NCI-H2107 treated with DMSO at 0.1 percent for 48 hours (cell line): ENCODE results near the gene RBM20.
"Not testable (repeated sequence)": the region's sequence is repeated elsewhere in the genome, so short reads cannot be mapped to it uniquely, and the experiment has no call there.

ENCODE experiments used
- DNase-seq: peaks from one replicate; lab custom pipeline; 2025; ENCODE audit not compliant: unreplicated experiment; lab: John Stamatoyannopoulos, UW

Gene RBM20

DNA sequence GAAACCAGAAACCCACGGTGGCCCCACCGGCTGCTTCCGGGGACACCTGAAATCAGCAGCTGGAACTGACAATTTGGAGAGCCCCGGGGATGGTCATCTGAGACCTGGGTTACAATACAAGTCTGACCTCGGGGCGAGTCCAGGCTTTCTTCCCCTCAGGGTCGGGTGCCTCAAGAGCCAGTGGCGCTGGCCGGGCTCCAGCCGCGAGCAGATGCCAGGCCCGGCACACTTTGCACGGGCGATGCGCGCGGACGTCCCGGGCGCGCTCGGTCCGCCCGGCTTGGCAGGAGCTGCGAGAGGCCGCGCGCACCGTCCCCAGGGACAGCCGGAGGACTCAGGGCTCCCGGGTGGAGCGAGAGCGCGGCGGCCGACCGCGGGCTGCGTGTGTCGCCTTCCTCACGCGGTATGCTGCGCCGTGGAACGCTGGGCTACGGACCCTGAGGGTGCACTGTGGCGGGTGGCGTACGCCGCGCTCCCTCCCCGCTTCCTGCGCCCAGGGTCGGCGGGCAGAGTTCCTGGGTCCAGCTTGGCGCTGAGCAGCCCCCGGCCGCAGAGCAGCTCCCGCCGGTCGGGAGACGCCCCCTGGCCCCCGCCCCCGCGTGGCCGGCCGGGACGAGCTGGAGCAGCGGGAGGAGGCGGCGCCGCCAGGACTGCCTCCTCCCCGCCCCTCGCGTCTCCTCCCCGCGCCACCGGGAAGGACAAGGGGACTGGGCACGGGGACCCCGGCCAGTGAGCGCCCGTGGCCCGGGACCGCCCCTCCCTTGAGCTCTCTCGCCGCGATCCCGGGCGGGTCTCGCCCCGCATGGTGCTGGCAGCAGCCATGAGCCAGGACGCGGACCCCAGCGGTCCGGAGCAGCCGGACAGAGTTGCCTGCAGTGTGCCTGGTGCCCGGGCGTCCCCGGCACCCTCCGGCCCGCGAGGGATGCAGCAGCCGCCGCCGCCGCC, at the start of gene RBM20:
Gene RBM20 (plus strand): TSS at position 684 of the 945 bp plus-strand sequence. CDS start 119 bp downstream, at position 803.
- DNase-seq = no peak

DNA sequence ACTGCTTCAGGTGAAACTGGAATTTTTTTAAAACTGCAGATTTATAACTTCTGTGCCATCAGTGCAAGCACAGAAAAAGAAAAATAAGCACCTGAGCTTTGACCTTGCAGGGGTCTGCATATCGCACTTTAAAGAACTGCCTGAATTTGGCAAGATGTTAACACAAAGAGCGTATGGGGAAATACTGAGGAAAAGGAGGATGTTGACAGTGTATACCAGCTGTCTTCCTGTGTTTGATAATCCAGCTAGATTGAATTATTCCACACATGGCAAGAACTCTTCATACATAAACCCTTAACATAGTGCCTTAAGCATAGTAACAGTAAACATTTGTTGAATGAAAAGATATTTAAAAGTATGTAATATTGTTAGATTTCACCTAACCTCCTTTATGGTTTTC, 46.7 kb upstream of the RBM20 start:
- no peak for DNase-seq

DNA sequence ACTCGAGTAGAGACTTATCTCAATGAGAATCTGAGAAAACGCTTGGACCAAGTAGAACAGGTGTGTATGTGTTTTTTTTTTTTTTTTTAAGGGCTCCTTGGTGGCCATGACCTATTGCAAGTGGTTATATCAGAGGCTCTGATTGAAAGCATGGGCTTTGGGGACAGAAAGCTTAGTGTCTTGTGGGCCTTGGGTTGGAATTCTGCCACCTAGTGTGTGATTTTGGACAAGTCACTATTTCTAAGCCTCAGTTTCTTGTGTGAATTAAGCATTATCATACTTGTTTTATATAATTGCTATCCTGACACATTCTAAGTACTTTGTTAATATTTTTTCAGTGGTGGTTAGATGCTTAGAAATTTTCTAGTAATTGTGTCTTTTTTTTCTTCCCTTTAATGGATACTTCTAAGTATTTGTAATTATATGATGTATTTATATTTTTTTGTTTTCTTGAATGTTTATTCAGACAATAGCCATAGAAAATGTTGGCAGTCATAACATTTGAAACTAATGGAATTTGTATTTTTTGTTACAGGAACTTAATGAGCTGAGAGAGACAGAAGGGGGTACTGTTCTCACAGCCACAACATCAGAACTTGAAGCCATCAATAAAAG, 43.5 kb upstream of the RBM20 start:
- DNase-seq = no peak

DNA sequence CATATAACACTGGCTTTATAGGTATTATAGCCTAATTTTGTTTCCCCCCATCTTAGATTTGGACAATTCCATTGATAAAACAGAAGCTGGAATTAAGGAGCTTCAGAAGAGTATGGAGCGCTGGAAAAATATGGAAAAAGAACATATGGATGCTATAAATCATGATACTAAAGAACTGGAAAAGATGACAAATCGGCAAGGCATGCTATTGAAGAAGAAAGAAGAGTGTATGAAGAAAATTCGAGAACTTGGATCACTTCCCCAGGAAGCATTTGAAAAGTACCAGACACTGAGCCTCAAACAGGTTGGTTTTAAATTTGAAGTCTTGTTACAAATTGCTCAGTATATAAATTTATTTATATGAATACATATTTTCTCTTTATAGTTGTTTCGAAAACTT, 42.6 kb upstream of the RBM20 start:
- no peak for DNase-seq

DNA sequence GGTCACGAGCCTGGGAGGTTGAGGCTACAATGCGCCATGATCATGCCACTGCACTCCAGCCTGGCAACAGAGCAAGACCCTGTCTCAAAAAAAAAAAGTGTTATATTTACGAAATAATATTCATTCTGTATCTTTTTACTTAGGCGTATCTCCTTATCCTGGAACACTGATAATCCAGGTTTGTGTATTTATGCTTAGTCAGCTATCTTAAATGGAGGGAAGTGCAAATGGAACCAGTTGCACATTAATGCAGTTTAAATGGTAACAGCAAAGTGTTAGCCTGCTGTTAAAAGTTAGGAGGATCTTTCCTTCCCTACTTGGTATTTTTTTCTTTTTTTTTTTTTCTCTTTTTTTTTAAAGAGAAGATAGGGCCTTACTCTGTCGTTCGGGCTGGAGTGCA, 36.0 kb upstream of the RBM20 start:
- no peak for DNase-seq

DNA sequence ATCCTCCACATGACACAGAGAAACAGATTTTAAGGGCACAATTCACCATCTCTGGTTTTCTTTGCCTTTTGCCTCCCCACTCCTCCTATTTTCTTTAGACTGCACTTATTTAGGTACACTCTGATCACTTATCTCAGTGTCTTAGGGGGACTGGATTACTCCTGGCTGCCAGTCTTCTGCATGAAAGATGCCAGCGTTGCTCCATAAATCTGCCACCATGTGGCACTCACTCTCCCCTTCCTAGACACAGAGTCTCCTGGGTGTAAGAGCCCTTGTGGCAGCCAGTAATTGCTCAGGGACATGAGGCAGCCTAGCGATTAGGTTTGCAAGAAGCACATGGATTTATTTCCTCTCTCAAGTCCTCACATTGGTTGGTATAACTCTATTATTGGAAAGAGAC, 34.5 kb upstream of the RBM20 start:
- peak; percentile 37 for DNase-seq

DNA sequence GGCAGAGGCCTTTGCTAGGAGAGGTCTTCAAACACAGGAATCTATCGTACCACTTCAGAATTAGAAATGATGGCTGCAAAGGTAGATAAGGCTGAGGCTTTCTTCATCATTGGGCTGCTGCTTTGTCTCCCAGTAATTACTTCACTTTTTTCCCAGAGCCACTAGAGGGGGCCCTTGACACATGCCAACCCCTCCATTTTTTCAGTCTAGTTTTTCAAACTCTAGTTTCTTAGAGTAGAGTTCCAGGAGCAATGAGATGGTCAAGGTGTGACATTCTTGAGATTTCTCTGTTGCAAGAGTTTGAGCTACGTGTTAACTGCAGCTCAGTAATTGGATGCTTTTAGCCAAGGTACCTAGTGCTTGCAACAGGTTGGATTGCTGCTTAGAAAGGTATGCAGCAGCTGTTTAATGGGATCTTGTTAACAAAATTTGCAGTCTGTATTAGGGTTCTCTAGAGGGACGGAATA, 33.8 kb upstream of the RBM20 start:
- DNase-seq = peak; percentile 62

DNA sequence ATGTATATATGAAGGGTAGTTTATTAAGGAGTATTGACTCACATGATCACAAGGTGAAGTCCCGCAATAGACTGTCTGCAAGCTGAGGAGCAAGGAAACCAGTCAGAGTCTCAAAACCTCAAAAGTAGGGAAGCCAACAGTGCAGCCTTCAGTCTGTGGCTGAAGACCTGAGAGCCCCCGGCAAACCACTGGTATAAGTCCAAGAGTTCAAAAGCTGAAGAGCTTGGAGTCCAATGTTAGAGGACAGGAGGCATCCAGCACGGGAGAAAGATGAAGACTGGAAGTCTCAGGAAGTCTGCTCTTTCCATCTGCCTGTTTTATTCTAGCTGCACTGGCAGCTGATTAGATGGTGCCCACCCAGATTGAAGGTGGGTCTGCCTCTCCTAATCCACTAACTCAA, 33.4 kb upstream of the RBM20 start:
- DNase-seq = not testable (repeated sequence)

DNA sequence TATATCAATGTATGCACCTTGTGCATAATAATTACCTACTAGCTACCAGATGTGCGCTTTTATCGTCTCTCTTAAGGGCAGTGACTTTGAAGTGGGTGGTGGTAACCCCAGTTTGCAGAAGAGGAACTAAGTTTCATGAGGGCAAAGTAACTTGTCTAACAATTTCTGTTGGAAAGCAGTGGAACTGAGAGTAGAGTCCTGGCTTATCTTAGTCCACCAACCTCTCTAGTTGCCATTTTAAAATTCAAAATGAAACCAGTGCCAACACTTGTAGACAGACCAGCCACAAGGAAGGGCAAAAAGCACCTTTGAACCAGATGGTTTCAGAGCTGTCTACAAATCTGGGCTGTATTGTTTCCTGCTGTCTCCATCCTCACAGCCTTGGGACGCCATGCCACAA, 32.0 kb upstream of the RBM20 start:
- no peak for DNase-seq

DNA sequence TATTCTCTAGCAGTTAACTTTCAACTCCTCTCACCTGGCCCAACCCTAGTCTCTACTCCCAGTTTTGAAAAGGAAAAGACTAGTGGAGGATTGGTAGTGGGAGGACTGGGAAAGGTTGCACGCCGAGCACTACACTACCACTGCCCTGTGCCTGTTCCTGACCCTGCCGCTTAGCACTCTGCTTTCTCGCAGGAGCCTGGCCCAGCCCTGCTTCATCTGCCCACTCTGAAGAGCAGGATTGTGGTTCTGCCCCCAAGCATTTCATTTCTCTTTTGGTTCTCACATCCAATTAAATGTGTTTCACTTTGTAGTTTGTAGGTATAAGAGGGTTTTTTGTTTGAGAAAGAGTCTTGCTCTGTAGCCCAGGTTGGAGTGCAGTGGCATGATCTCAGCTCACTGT, 31.5 kb upstream of the RBM20 start:
- DNase-seq = no peak

DNA sequence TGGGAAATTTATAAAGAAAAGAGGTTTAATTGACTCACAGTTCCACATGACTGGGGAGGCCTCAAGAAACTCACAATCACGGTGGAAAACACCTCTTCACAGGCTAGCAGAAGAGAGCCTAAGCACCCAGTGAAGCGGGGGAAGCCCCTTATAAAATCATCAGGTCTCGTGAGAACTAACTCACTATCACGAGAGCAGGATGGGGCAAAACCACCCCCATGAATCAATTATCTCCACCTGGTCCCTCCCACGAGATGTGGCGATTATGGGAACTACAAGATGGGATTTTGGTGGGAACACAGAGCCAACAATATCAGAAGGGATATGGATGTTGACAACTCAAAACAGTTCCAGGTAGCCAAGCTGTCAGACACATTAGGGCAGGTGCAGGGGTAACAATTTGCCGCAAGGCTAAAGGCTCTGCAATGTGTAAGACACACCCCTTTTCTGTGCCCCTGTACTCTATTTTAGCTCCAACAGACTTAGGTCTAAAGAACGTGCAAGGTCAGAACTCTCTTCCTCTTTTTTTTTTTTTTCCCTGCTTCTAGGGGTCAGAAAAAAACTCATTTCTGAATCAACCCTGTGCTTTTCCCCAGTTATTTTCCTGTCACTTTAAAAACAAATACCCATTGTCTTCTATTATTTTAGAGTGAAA, 30.7 kb upstream of the RBM20 start:
- no peak for DNase-seq

DNA sequence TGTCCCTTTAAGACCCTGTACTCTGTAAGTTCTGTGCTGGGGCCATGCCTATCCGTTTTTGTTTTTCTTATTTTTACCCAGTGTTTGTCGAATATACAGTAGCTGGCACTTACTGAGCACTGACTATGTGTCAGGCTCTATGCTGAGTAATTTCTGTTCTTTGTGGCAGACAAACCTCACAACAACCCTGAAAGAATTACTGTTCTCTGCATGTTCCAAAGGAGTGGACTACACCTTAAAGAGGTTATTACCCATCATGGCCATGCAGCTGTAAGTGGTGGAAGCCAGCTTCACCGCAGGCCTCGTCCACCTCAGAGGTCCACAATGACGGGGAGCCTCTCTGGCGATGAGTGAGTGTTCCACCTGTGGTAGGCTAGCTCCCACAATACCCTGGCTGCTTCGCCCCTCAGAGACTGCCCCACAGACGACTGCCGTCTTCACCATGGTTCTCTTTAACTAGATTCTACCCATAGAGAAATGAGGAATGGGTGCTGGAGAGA, 30.1 kb upstream of the RBM20 start:
- DNase-seq = no peak

DNA sequence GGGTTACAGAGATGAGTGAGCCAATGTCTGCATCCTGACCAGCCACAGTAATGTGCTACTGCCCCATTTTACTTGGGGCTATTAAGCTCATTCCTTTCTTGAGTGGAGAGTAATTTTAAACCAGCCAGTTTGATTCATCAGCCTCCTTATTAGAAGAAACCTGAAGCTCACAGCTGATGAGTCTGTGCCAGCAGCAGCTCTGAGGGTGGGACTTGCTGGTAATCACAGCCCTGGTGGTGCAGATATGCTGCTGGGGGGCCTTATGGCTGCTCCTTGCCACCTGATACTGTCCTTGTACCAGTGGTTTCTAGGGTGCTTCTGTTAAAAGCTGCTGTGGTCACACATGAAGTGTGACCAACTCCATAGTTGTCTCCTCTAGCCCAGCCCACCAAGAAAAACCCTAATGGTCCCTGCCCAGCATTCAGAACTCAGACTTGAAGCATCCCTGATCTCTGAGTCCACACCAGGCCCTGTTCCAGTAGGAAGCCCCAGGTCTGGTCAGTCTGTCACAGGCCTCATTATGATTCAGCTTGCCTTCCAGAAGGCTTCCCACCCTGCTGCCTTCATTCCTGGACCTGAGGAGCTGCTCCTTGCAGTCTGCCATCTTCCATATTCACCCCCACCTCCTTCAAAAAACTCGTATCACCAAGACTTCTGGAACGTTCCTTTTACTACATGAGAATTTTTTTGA, 28.9 kb upstream of the RBM20 start:
- peak; percentile 44 for DNase-seq

DNA sequence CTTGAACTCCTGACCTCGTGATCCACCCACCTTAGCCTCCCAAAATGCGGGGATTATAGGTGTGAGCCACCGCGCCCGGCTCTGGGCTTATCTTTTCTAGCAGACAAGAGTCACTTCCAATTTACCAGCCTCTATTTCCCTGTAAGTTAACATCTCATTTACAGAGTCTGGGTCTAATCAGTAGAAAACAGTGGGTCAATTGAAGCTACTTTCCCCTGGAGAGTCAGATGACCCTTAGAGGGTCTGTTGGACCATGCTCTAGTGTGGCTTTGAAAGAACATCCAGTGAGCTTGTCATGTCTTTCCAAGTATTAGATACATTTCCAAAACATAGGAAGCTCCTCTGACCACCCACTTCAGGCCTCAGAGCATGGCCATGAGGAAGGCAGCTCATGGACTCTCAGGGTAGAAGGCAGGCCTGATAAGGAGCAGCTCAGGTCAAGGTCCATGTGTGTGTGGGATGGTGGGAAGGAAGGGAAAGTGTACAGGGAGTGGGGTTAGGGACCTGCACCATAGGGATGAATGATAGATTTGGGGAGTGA, 27.6 kb upstream of the RBM20 start:
- no peak for DNase-seq

DNA sequence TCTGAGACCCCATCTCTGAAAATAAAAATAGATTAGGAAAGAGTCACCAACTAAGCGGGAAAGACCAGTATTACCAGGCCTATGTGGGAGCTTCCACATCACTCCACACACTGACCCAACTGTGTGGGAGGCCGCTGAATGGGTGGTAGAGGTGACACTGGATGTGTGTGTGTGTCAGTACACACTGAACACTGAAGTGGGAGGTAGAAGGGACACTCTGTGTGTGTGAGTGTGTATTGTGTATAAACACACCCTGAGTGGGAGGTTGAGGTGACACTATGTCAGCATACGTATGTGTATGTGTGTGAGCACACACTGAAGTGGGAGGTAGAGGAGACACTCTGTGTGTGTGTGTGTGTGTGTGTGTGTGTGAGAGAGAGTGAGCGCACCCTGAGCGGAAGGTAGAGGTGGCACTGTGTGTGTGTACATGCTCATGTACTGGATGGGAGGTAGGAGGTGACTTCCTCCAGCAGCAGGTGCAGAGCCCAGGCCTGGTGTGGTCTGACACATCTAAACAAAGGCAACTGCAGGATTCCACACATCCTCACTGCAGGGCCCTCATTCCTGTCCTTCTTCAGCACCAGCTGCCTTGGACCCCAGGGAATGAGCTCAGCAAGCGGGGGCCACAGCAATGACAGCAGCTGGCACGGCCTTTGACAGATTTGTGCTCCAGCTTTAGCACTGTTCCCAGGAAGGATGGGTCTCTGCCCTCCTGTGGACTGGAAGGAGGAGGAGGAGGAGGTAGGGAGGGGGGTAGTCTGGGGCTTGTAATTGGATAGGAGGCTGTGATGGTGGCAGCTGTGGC, 26.5 kb upstream of the RBM20 start:
- DNase-seq = peak; percentile 59

DNA sequence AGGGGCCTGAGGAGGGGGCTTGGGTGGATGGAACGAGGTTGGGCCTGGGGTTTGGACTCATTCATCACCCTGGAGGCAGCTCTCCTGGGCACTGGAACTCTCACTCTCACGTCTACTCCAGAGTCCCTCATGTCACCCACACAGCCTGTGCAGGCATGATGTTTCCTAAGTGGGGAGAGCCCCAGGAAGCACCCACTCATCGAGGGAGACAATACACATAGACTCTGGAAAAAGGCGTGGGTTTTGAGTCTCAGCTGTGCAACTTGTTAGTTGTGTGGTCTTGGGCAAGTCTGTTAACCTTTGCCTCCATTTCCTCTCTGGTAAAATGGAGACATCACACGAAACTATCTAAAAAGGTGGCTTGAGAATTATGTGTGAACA, 25.9 kb upstream of the RBM20 start:
- no peak for DNase-seq

DNA sequence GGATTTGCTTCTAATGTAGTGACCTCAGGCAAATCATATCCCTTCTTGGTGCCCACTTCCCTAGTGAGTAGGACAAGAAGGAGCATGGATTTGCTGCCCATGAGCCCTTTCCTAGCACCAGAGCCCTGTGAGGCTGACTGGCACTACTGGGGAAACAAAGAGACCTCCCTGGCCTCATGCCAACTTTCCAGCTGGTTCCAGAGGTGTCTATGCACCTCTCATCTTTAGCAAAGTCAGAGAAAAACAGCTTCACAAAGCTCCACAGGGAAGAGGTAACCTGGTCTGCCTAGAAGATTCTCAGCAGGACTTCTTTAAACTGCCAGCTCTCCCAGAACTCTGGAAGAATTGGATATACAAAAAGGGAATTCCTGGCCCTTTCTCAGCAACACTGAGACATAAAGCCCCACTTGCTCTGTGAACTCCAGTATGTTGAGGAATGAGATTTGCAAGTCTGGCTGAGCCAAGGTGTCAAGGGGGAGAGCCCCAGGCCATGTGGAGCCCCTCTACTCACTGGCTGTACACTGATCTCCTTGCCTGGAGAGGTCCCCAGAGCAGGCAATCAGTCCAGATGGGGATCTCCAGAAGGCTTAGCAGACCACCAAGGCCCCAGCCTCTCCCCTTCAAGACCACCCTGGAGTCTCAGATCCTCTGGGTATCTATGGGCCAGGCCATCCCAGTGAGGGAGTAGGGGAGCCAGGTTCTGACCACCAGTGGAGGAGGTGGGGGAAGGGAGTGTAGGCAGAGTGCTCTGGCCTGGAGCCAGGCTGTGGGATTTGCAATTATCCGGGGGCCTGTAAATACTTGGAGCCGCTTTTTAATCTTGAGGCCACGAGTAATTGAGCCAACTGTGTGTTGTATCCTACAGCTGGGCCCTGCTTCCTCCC, 24.4 kb upstream of the RBM20 start:
- DNase-seq = no peak

DNA sequence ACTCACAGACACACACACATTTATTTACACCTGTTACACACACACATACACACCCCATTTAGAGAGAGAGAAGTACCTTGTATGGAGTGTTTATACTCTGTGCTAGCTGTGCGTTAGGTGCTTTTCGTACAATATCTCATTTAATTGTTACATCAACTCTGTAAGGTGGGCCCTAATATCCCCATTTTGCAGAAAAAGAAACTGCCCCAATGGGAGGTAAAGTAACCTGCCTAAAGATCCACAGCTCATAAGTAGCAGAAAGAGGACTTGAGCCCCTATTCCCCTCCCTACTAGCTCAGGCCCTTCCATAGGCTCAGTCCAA, 23.8 kb upstream of the RBM20 start:
- no peak for DNase-seq

DNA sequence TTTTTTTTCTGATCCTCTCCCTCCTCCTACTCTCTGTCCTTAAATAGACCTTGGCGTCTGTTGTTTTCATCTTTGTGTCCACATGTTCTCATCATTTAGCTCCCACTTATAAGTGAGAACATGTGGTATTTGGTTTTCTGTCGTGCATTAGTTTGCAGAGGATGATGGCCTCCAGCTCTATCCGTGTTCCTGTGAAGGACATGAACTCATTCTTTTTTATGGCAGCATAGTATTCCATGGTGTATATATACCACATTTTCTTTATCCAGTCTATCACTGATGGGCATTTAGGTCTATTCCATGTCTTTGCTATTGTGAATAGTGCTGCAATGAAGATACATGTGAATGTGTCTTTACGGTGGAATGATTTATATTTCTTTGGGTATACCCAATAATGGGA, 20.8 kb upstream of the RBM20 start:
- DNase-seq = not testable (repeated sequence)
